Adrenal gland (tissue), 12 donors: ENCODE data around the gene TACC2. TPM values are rescaled to one million over a fixed set of nuclear protein-coding genes. Genes with fewer than 3 reads are reported as not detected.
"Not testable (repeated sequence)": the region's sequence is repeated elsewhere in the genome, so short reads cannot be mapped to it uniquely, and the experiment has no call there.

Experiments used
- DNase-seq, 7 donors: peaks; one replicate each; pipeline ENCODE4 v3.0.0-alpha.2; 2019 to 2020
- H3K27ac ChIP-seq, 5 donors: fragments of 200-600 bp; sonication (generic) in 4 of 5; 1 replicate in 3 of 5; 2 replicates in 2 of 5; pipeline versions ENCODE4 v1.5.1 to v1.8.0; 2016 to 2020; ENCODE audit warnings: mild to moderate bottlenecking in 1 of 5
- H3K27me3 ChIP-seq: fragments of 200-600 bp; 2 replicates; pipeline ENCODE4 v1.8.0; 2021
- H3K36me3 ChIP-seq, 2 donors: fragments of 200-600 bp; replicated peaks in 1 of 2; 1 replicate in 1 of 2; 2 replicates in 1 of 2; pipeline versions ENCODE4 v1.5.1 to v1.8.0; 2018 to 2022
- H3K4me1 ChIP-seq, 2 donors: fragments of 200-600 bp; replicated peaks in 1 of 2; 1 replicate in 1 of 2; 2 replicates in 1 of 2; pipeline versions ENCODE4 v1.5.1 to v1.8.0; 2018 to 2021
- H3K4me3 ChIP-seq, 4 donors: fragments of 200-600 bp; sonication (generic) in 3 of 4; one replicate each; pipeline ENCODE4 v1.5.1; 2016 to 2018
- H3K9me3 ChIP-seq, 3 donors: fragments of 200-600 bp; sonication (generic) in 1 of 3; replicated peaks in 1 of 3; 1 replicate in 2 of 3; 2 replicates in 1 of 3; pipeline versions ENCODE4 v1.5.1 to v1.8.0; 2016 to 2021
- POLR2A ChIP-seq, 2 donors: fragments of 450-650 bp; IDR thresholded peaks; one replicate each; pipeline ENCODE4 v1.6.1; 2017; ENCODE audit warnings: antibody characterized with exemption in 2 of 2, mild to moderate bottlenecking in 2 of 2, moderate library complexity in 1 of 2
- WGBS, 4 donors: extraction: QIAGEN DNeasy Blood & Tissue Kit in 2 of 4; methylation state at CpG; one replicate each; pipeline versions ENCODE4 v1.1.5 to v1.1.7; 2013 to 2017; 5-methylcytosine and 5-hydroxymethylcytosine counted together
- intact Hi-C, 2 donors: fragments of 100-400 bp; cut with DNase I; formaldehyde crosslinking; loops; one replicate each; pipeline versions ENCODE4 v1.14.1 to v1.15.0; 2022 to 2023
- polyA plus RNA-seq, 3 donors: library from polyadenylated mRNA; stranded (reverse); fragments of 200-250 nt in 2 of 3; fragments of 350-450 nt in 1 of 3; fragmentation: Illumina TruSeq in 1 of 3; extraction: RNeasy Lipid Tissue Mini Kit (QIAGEN cat#74804) in 1 of 3; gene quantifications; one replicate each; pipeline ENCODE4 v1.2.3, GENCODE V29; 2013 to 2014
- total RNA-seq, 9 donors: library from RNA; depleted of rRNA in 4 of 9; stranded (reverse); fragments of >200 nt in 4 of 9; fragments of 120-200 nt in 1 of 9; fragmentation: NEBNext Ultra II Directional in 1 of 9; extraction: Animal tissue kit (Norgen Biotek cat#: 25700) in 1 of 9; gene quantifications; one replicate each; pipeline versions ENCODE4 v1.1.0 to v1.2.4, GENCODE V29; 2013 to 2023
- TF ChIP-seq, protein P1 (sequence below), 6 experiments: fragments of 450-650 bp in 4 of 6; fragments of 200-600 bp in 2 of 6; sonication (generic) in 1 of 6; IDR thresholded peaks; 1 replicate in 5 of 6; 2 replicates in 1 of 6; pipeline versions ENCODE4 v1.5.1 to v1.8.0; 2016 to 2021; ENCODE audit warnings: antibody characterized with exemption in 6 of 6, mild to moderate bottlenecking in 2 of 6, moderate library complexity in 1 of 6
- donor health status: healthy with polysubstance abuse.
- donor health status: Bipolar disorder and iron deficiency.
- donor health status: DM: yes; HTN: yes; CAD: no.
- donor health status: DM: no; HTN: no; CAD: no.
- donor health status: DM: no; HTN: no; CAD: no.
- donor health status: DM: yes; HTN: yes; CAD: no.

Gene TACC2
- total and polyA plus RNA-seq, 12 donors = 11.3 to 45.7 (median 26.3) TPM

- intact Hi-C loops = loop anchor here in 1 of 2 donors (10.0 kb wide), 2 partner anchors 48 to 128 kb away; partner anchors contain the start of gene NSMCE4A
- Histone ChIP-seq H3K27ac (no peak overlapping the region), H3K36me3 (no peaks in the 10 kb centered on the region), H3K4me3 (no peak overlapping the region), H3K9me3 (no peaks in the 10 kb centered on the region), H3K27me3 (no peaks in the 10 kb centered on the region), H3K4me1 (no peaks in the 10 kb centered on the region)
- no peak for TF ChIP-seq POLR2A (IDR thresholded peaks at IDR 0.05)
- TF ChIP-seq, protein P1, sequence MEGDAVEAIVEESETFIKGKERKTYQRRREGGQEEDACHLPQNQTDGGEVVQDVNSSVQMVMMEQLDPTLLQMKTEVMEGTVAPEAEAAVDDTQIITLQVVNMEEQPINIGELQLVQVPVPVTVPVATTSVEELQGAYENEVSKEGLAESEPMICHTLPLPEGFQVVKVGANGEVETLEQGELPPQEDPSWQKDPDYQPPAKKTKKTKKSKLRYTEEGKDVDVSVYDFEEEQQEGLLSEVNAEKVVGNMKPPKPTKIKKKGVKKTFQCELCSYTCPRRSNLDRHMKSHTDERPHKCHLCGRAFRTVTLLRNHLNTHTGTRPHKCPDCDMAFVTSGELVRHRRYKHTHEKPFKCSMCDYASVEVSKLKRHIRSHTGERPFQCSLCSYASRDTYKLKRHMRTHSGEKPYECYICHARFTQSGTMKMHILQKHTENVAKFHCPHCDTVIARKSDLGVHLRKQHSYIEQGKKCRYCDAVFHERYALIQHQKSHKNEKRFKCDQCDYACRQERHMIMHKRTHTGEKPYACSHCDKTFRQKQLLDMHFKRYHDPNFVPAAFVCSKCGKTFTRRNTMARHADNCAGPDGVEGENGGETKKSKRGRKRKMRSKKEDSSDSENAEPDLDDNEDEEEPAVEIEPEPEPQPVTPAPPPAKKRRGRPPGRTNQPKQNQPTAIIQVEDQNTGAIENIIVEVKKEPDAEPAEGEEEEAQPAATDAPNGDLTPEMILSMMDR (IDR thresholded peaks at IDR 0.05) = no peak
- no peak for DNase-seq
- 87 to 95% (median 89%) methylated on average over 11 to 15 of the region's 15 CpGs for WGBS, 4 donors
Measured at GRCh38 chr10:122102146-122102868, 113.3 kb downstream of the TACC2 start.

- no peaks in the 10 kb centered on the region for H3K9me3 ChIP-seq
- no peak overlapping the region for H3K4me3 ChIP-seq
- H3K27me3 ChIP-seq = no peaks in the 10 kb centered on the region
- intact Hi-C loops = loop anchor here in 1 of 2 donors (10.0 kb wide), 2 partner anchors 48 to 128 kb away; partner anchors contain the start of gene NSMCE4A
- DNase-seq = no peak
- no peak for TF ChIP-seq POLR2A (IDR thresholded peaks at IDR 0.05)
- TF ChIP-seq, protein P1 (IDR thresholded peaks at IDR 0.05) = no peak
- no peaks in the 10 kb centered on the region for H3K36me3 ChIP-seq
- no peaks in the 10 kb centered on the region for H3K4me1 ChIP-seq
- no peak overlapping the region for H3K27ac ChIP-seq
- WGBS, 4 donors = 80 to 89% (median 87%) methylated on average over 3 of the region's 3 CpGs
Measured at GRCh38 chr10:122102869-122103525, 114.0 kb downstream of the TACC2 start.

DNA sequence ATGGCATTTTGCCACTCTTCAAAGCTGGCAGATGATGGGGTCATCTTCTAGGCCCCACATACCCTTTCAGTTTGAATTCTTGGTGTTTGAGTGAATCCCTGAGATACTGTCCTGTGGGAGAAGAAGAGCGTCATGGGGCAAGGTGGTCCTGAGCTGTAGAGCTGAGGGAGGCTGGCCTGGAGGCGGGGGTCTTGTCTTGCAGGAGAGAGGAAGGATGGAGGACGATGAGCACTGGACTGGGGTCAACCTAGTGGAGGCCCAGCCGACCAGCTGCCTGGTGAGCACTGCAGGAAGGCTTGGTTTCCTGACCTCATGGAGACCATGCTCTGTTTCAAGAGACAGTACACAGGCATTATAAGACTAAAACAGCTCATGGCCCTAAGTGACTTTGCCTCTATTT, 114.6 kb downstream of the TACC2 start:
- Histone ChIP-seq H3K27me3 (no peaks in the 10 kb centered on the region), H3K27ac (no peak overlapping the region), H3K4me3 (no peak overlapping the region), H3K4me1 (no peaks in the 10 kb centered on the region), H3K36me3 (no peaks in the 10 kb centered on the region), H3K9me3 (no peaks in the 10 kb centered on the region)
- WGBS, 4 donors = 70 to 88% (median 87%) methylated on average over 4 of the region's 4 CpGs
- TF ChIP-seq, protein P1 (IDR thresholded peaks at IDR 0.05) = no peak
- TF ChIP-seq POLR2A (IDR thresholded peaks at IDR 0.05) = no peak
- intact Hi-C loops = loop anchor here in 1 of 2 donors (10.0 kb wide), 2 partner anchors 49 to 129 kb away; partner anchors contain the start of gene NSMCE4A
- DNase-seq = no peak

GRCh38 chr10:122108786-122109185, 119.8 kb downstream of the TACC2 start:
- not testable (repeated sequence) for H3K4me3 ChIP-seq, H3K9me3 ChIP-seq, H3K36me3 ChIP-seq, H3K4me1 ChIP-seq, DNase-seq, H3K27me3 ChIP-seq, H3K27ac ChIP-seq
- intact Hi-C loops = loop anchor here in 1 of 2 donors (10.0 kb wide), 2 partner anchors 54 to 134 kb away; partner anchors contain the start of gene NSMCE4A
- WGBS, 4 donors = 84 to 89% (median 86%) methylated on average over 13 of the region's 13 CpGs
